PC-3 (cell line): ENCODE results near the gene MT1A. TPM values are rescaled to one million over a fixed set of nuclear protein-coding genes. Genes with fewer than 3 reads are reported as not detected.

Source experiments
- ATAC-seq: fragments of 200-7000 bp; cut with Tn5 transposase; 2 replicates; pipeline ENCODE4 v1.9.1; 2020; ENCODE audit warnings: mild to moderate bottlenecking, moderate library complexity
- BruUV-seq: library from RNA; stranded (reverse); fragments of 400-500 nt; replicated peaks from 2 replicates; lab custom pipeline; 2021; lab: Mats Ljungman, UMichigan
- CTCF ChIA-PET: fragments of 300-600 bp; sonication (Branson Sonifier 250); formaldehyde crosslinking; loops from one replicate; lab custom pipeline; 2022; ENCODE audit warnings: antibody characterized with exemption; lab: Charles Lee
- POLR2A ChIA-PET: fragments of 300-600 bp; sonication (Branson Sonifier 250); formaldehyde crosslinking; loops from one replicate; lab custom pipeline; 2022; ENCODE audit warnings: antibody characterized with exemption; ENCODE audit not compliant: unreplicated experiment; lab: Charles Lee
- DNase-seq: peaks from one replicate; pipeline ENCODE4 v3.0.0-alpha.2; 2015
- H2AFZ ChIP-seq: fragments of 300-600 bp; sonication (generic); 2 replicates; pipeline ENCODE4 v1.6.0; 2016; ENCODE audit warnings: antibody characterized with exemption, low read length
- H3F3A ChIP-seq: fragments of 300-600 bp; sonication (generic); one replicate; pipeline ENCODE4 v1.6.0; 2017; ENCODE audit warnings: antibody characterized with exemption, low read length, control low read depth, mild to moderate bottlenecking; ENCODE audit not compliant: unreplicated experiment
- H3K27ac ChIP-seq: fragments of 300-600 bp; sonication (generic); 2 replicates; pipeline ENCODE4 v1.5.1; 2016; ENCODE audit warnings: mild to moderate bottlenecking, low read length
- H3K27me3 ChIP-seq: fragments of 300-600 bp; sonication (generic); 2 replicates; pipeline ENCODE4 v1.6.1; 2016; ENCODE audit warnings: low read length, mixed read lengths
- H3K36me3 ChIP-seq: fragments of 300-600 bp; sonication (generic); 2 replicates; pipeline ENCODE4 v1.6.1; 2016; ENCODE audit warnings: low read depth, mixed run types, low read length, mixed read lengths
- H3K4me1 ChIP-seq: fragments of 300-600 bp; sonication (generic); 2 replicates; pipeline ENCODE4 v1.5.1; 2016; ENCODE audit warnings: low read length; ENCODE audit not compliant: insufficient read depth
- H3K4me2 ChIP-seq: fragments of 300-600 bp; sonication (generic); 2 replicates; pipeline ENCODE4 v1.6.0; 2016; ENCODE audit warnings: low read length
- H3K4me3 ChIP-seq: fragments of 300-600 bp; sonication (generic); 2 replicates; pipeline ENCODE4 v1.5.1; 2016; ENCODE audit warnings: mild to moderate bottlenecking, low read length, mixed read lengths
- H3K79me2 ChIP-seq: fragments of 300-600 bp; sonication (generic); 2 replicates; pipeline ENCODE4 v1.6.1; 2017; ENCODE audit warnings: low read length, mixed read lengths
- H3K9ac ChIP-seq: fragments of 300-600 bp; sonication (generic); 2 replicates; pipeline ENCODE4 v1.6.0; 2016; ENCODE audit warnings: mild to moderate bottlenecking, low read length
- H3K9me2 ChIP-seq: fragments of 300-600 bp; sonication (generic); replicated peaks from 2 replicates; pipeline ENCODE4 v1.6.1; 2016; ENCODE audit warnings: mixed run types, low read length, mixed read lengths
- H3K9me3 ChIP-seq: fragments of 300-600 bp; sonication (generic); 2 replicates; pipeline ENCODE4 v1.6.1; 2016; ENCODE audit warnings: low read length, mixed read lengths
- H4K20me1 ChIP-seq: fragments of 300-600 bp; sonication (generic); 2 replicates; pipeline ENCODE4 v1.6.1; 2016; ENCODE audit warnings: low read length, mixed read lengths
- EZH2 ChIP-seq: fragments of 300-600 bp; sonication (generic); IDR thresholded peaks from one replicate; pipeline ENCODE4 v1.6.1; 2017; ENCODE audit warnings: antibody characterized with exemption, mild to moderate bottlenecking, low read length; ENCODE audit not compliant: unreplicated experiment
- EZH2phosphoT487 ChIP-seq: fragments of 300-600 bp; sonication (generic); IDR thresholded peaks from 2 replicates; pipeline ENCODE4 v1.6.1; 2018; ENCODE audit warnings: mild to moderate bottlenecking, antibody characterized with exemption, low read length, borderline replicate concordance
- intact Hi-C: fragments of 100-400 bp; cut with micrococcal nuclease; formaldehyde crosslinking; loops from 2 replicates; pipeline ENCODE4 v1.9.0; 2023
- total RNA-seq: library from RNA; depleted of rRNA; stranded (reverse); fragments of >200 nt; gene quantifications from 2 replicates; pipeline ENCODE4 v1.2.3, GENCODE V29; 2014
- TF ChIP-seq, protein P1 (sequence below): fragments of 300-600 bp; sonication (generic); conservative IDR thresholded peaks from 2 replicates; pipeline ENCODE4 v1.5.1; 2017; ENCODE audit warnings: antibody characterized with exemption, low read depth, mild to moderate bottlenecking, low read length

The MT1A gene
- total RNA-seq, 1 experiment from 2014 or later, result not detected

DNA sequence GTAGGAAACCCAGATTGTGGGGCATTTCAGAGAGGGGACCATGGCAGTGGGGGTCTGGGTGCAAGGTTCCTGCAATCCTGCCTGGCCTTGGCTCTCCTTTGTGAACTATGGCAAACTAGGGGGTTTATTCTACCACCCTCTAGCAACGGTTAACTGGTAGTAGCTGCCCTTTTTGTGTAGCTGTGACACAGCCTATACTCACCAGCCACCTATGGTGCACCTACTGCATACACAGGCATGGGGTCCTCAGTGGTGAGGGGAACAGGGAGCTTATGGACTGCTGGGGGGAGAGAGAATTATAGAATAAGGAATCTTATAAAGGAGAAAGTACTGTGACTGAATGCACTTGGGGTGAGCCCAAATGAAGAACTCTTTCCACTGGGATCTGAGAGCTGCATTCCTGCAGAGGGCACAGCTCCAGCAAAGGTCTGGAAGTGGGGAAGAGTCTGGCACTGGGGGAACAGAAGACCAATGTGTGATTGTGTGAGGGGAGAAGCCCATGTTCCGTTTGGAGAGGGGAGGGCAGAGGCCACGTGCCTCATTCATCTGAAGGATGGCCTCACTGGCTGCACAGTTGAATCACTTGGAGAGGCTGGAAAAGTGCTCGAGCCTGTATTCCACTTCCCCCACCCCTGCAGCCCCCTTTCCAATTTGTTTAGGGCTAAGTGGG, 45.9 kb downstream of the MT1A start:
- Histone ChIP-seq H3K9me3 (no peaks in the 10 kb centered on the region), H3K79me2 (peaks cover 8% of the 10 kb centered on the region; the same call in 1 of the 2 replicates), H3K4me3 (no peak overlapping the region), H3F3A (no peaks in the 10 kb centered on the region), H3K27me3 (no peaks in the 10 kb centered on the region), H3K36me3 (no peaks in the 10 kb centered on the region), H2AFZ (no peak overlapping the region), H3K4me1 (peaks cover 33% of the 10 kb centered on the region), H3K9ac (no peak overlapping the region), H3K27ac (no peak overlapping the region), H4K20me1 (no peaks in the 10 kb centered on the region), H3K4me2 (no peak overlapping the region), H3K9me2 (no peaks in the 10 kb centered on the region)
- no TSS peak for BruUV-seq
- POLR2A ChIA-PET, result no interaction called here
- CTCF ChIA-PET, result no interaction called here
- DNase-seq, result no peak
- no peak for TF ChIP-seq EZH2phosphoT487
- no peak for TF ChIP-seq EZH2
- TF ChIP-seq, protein P1, sequence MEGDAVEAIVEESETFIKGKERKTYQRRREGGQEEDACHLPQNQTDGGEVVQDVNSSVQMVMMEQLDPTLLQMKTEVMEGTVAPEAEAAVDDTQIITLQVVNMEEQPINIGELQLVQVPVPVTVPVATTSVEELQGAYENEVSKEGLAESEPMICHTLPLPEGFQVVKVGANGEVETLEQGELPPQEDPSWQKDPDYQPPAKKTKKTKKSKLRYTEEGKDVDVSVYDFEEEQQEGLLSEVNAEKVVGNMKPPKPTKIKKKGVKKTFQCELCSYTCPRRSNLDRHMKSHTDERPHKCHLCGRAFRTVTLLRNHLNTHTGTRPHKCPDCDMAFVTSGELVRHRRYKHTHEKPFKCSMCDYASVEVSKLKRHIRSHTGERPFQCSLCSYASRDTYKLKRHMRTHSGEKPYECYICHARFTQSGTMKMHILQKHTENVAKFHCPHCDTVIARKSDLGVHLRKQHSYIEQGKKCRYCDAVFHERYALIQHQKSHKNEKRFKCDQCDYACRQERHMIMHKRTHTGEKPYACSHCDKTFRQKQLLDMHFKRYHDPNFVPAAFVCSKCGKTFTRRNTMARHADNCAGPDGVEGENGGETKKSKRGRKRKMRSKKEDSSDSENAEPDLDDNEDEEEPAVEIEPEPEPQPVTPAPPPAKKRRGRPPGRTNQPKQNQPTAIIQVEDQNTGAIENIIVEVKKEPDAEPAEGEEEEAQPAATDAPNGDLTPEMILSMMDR, result no peak
- ATAC-seq, result no peak
- intact Hi-C loops, result loop anchor here (5.0 kb wide), 1 partner anchor 77 kb away; the partner anchor contains the start of gene MT2A

DNA sequence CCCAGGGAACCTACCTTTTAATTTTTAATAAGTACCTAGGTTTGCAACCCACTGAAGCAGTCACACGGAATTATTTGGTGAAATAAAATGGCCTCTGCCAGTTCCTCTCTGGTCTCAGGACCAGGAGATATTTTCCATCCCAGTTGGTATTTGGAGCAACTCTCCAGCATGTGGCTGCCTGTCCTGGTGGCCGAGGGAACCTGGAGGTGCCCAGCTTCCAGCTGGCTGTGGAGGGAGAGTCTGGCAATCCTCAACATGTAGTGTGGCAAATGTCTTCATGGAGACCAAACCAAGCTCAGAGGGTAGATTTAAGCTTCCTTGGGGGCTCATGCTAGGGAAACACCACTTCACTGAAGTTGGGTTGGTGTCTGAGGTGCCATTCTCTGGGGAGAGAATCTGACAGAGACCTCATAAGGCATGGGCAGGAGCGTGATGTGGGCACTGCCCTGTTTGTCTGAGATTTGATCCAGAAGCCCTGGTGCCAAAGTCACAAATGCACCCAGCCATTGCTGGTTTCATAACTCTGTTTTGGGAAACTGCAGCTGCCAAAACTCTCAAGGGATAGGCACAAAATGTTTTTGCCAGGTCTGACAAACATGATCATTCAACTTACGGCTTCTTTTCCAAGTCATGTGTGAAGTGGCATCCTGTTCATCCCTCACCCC, 46.6 kb downstream of the MT1A start:
- no peak for DNase-seq
- no peak overlapping the region for H3K4me2 ChIP-seq
- H3K36me3 ChIP-seq, result no peaks in the 10 kb centered on the region
- no peak overlapping the region for H3K27ac ChIP-seq
- ChIA-PET CTCF (no interaction called here), POLR2A (no interaction called here)
- BruUV-seq, result no TSS peak
- TF ChIP-seq, protein P1, result no peak
- no peak for TF ChIP-seq EZH2phosphoT487
- no peaks in the 10 kb centered on the region for H3K27me3 ChIP-seq
- no peaks in the 10 kb centered on the region for H3K9me3 ChIP-seq
- no peaks in the 10 kb centered on the region for H4K20me1 ChIP-seq
- ATAC-seq, result no peak
- no peak overlapping the region for H2AFZ ChIP-seq
- intact Hi-C loops, result loop anchor here (5.0 kb wide), 1 partner anchor 78 kb away; the partner anchor contains the start of gene MT2A
- peaks cover 27% of the 10 kb centered on the region for H3K4me1 ChIP-seq
- H3F3A ChIP-seq, result no peaks in the 10 kb centered on the region
- H3K9me2 ChIP-seq, result no peaks in the 10 kb centered on the region
- no peak overlapping the region for H3K4me3 ChIP-seq
- H3K9ac ChIP-seq, result no peak overlapping the region
- H3K79me2 ChIP-seq, result peaks cover 8% of the 10 kb centered on the region; the same call in 1 of the 2 replicates

DNA sequence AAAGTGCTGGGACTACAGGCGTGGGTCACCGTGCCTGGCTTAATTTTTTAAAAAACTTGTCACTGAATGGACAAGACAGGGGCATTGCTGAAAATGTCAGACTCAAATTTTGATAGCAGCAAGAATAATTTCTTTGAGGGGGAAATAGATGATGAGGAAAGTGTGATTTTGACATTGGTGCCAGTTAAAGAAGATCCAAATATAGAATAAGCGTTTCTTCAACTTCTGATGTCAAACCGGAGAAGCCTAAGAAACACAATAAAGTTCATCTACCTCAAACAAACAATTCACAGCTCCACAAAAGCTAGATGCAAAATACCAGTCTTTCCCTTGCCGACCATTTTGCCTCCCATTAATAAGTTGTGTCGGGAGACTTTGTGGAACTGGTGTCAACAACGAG, 48.3 kb downstream of the MT1A start:
- BruUV-seq, result no TSS peak
- no peak overlapping the region for H2AFZ ChIP-seq
- POLR2A ChIA-PET, result no interaction called here
- no peak overlapping the region for H3K27ac ChIP-seq
- no peak overlapping the region for H3K9ac ChIP-seq
- ATAC-seq, result no peak
- TF ChIP-seq, protein P1, result no peak
- TF ChIP-seq EZH2phosphoT487, result no peak
- H3F3A ChIP-seq, result no peaks in the 10 kb centered on the region
- DNase-seq, result no peak
- intact Hi-C loops, result no loop called here
- no peaks in the 10 kb centered on the region for H3K27me3 ChIP-seq
- no peaks in the 10 kb centered on the region for H3K36me3 ChIP-seq
- no peaks in the 10 kb centered on the region for H3K9me3 ChIP-seq
- H3K4me2 ChIP-seq, result no peak overlapping the region
- H4K20me1 ChIP-seq, result no peaks in the 10 kb centered on the region
- no peaks in the 10 kb centered on the region for H3K9me2 ChIP-seq
- H3K4me1 ChIP-seq, result peaks cover 18% of the 10 kb centered on the region; the same call in 1 of the 2 replicates
- peaks cover 8% of the 10 kb centered on the region; the same call in 1 of the 2 replicates for H3K79me2 ChIP-seq
- CTCF ChIA-PET, result no interaction called here
- no peak overlapping the region for H3K4me3 ChIP-seq
